GM18909 (cell line): Measurements from ENCODE around the gene SEC23IP.
A peak's percentile ranks its signal among the peaks of the same experiment; 100 is the strongest.
"Not testable (repeated sequence)": the region's sequence is repeated elsewhere in the genome, so short reads cannot be mapped to it uniquely, and the experiment has no call there.

ENCODE experiments used
- ATAC-seq: cut with Tn5 transposase; IDR thresholded peaks from one replicate; pipeline ENCODE4 v1.9.1; 2021; ENCODE audit warnings: mild to moderate bottlenecking; ENCODE audit not compliant: unreplicated experiment, poor library complexity

Gene SEC23IP

GRCh38 chr10:119878524-119878923 is 14.0 kb upstream of the SEC23IP start:
- no peak for ATAC-seq

- ATAC-seq: not testable (repeated sequence)
Measured at GRCh38 chr10:119883901-119884611, 8.5 kb upstream of the SEC23IP start.

GRCh38 chr10:119886070-119886469 is 6.5 kb upstream of the SEC23IP start:
- ATAC-seq: not testable (repeated sequence)

GRCh38 chr10:119888715-119889114 is 3.8 kb upstream of the SEC23IP start:
- ATAC-seq: not testable (repeated sequence)

- not testable (repeated sequence) for ATAC-seq
Measured at GRCh38 chr10:119889201-119889600, 3.3 kb upstream of the SEC23IP start.

- ATAC-seq: not testable (repeated sequence)
Measured at GRCh38 chr10:119890307-119890706, 2.2 kb upstream of the SEC23IP start.

- ATAC-seq: not testable (repeated sequence)
Measured at GRCh38 chr10:119891849-119892187, 712 bp upstream of the SEC23IP start.

- no peak for ATAC-seq
Measured at GRCh38 chr10:119893074-119893473, 544 bp downstream of the SEC23IP start.

GRCh38 chr10:119893845-119894427 is 1.4 kb downstream of the SEC23IP start:
- no peak for ATAC-seq

GRCh38 chr10:119896061-119896655 is 3.6 kb downstream of the SEC23IP start:
- ATAC-seq: no peak

- ATAC-seq: no peak
Measured at GRCh38 chr10:119896937-119897770, 4.6 kb downstream of the SEC23IP start.

- no peak for ATAC-seq
Measured at GRCh38 chr10:119898577-119898976, 6.0 kb downstream of the SEC23IP start.

GRCh38 chr10:119903946-119904666 is 11.6 kb downstream of the SEC23IP start:
- no peak for ATAC-seq

- ATAC-seq: not testable (repeated sequence)
Measured at GRCh38 chr10:119907695-119908094, 15.2 kb downstream of the SEC23IP start.

- no peak for ATAC-seq
Measured at GRCh38 chr10:119908166-119908565, 15.6 kb downstream of the SEC23IP start.

- no peak for ATAC-seq
Measured at GRCh38 chr10:119910689-119911088, 18.2 kb downstream of the SEC23IP start.

GRCh38 chr10:119917777-119918176 is 25.2 kb downstream of the SEC23IP start:
- ATAC-seq: no peak

- no peak for ATAC-seq
Measured at GRCh38 chr10:119919271-119919670, 26.7 kb downstream of the SEC23IP start.

- ATAC-seq: peak; percentile 77
Measured at GRCh38 chr10:119919826-119920225, 27.3 kb downstream of the SEC23IP start.

GRCh38 chr10:119928411-119928810 is 35.9 kb downstream of the SEC23IP start:
- ATAC-seq: no peak
